Measurements from ENCODE around the gene POC5.

- TF ChIP-seq CTCF (conservative IDR thresholded peaks at IDR 0.05; ENCODE audit: low read depth, low read length) (no peak), POLR2A (IDR thresholded peaks at IDR 0.05; ENCODE audit: low read depth, low read length) (no peak), ELK1 (IDR thresholded peaks at IDR 0.05; ENCODE audit: borderline replicate concordance, low read depth, low read length) (no peak)
Measured at GRCh38 chr5:75671506-75671905, 45.7 kb downstream of the POC5 start.

Data from IMR-90 (cell line).